HuH-7 (cell line): ENCODE measurements around the gene ZDHHC19.
"Not testable (repeated sequence)": the region's sequence is repeated elsewhere in the genome, so short reads cannot be mapped to it uniquely, and the experiment has no call there.

Source experiments
- DNase-seq: peaks from one replicate; pipeline ENCODE4 v3.0.0; 2011; ENCODE audit warnings: low spot score

Gene ZDHHC19, protein sequence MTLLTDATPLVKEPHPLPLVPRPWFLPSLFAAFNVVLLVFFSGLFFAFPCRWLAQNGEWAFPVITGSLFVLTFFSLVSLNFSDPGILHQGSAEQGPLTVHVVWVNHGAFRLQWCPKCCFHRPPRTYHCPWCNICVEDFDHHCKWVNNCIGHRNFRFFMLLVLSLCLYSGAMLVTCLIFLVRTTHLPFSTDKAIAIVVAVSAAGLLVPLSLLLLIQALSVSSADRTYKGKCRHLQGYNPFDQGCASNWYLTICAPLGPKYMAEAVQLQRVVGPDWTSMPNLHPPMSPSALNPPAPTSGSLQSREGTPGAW

DNA sequence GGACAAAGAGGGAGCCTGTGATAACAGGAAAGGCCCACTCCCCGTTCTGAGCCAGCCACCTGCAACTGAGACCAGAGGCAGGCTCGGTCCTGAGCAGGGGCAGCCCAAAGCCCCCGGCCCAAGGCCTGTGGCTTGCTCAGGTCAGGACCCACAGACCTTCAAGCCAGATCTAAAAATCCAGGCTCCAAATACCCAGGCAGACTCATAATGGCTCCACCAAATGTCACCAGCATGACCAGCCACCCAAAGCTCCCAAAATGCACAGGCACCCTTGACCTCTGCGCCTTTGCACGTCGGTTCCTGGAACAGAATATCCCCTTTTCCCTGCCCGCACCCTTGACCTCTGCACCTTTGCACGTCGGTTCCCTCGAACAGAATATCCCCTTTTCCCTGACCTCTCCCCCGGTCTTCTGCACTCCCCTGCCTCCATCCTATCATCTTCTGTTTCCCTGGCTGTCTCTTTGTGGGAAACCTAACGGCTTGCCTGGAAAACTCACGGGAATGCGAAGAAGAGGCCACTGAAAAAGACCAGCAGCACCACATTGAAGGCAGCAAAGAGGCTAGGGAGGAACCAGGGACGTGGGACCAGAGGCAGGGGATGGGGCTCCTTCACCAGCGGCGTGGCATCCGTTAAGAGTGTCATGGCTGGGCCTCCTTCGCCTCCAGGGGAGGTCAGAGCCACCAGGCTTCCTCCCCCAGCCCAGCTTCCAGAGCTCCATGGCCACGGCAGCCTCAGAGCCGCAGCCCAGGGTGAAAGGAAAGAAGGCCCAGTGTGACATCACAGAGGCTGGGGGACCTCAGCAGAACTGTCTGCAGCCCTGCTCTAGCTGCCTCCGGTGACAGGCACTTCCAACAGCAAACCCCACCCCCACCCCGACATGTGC is at the start of gene ZDHHC19:
TSS of gene ZDHHC19 (minus strand) at position 728 of the 884 bp plus-strand sequence. CDS start at position 643, 85 bp downstream.
- no peak for DNase-seq

DNA sequence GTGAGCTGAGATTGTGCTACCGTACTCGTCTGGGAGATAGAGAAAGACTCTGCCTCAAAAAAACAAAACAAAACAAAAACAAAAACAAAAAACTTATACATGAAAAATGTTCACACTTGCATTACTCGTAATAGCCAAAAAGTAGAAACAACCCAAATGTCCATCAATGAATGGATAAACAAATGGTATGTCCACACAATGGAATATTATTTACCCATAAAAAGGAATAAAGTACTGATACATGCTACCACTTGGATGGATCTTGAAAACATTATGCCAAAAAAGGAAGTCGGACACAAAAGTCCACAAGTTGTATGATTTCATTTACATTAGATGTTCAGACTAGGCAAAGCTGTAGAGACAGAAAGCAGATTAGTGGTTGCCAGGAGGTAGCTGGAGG is 49.6 kb upstream of the ZDHHC19 start:
- no peak for DNase-seq

DNA sequence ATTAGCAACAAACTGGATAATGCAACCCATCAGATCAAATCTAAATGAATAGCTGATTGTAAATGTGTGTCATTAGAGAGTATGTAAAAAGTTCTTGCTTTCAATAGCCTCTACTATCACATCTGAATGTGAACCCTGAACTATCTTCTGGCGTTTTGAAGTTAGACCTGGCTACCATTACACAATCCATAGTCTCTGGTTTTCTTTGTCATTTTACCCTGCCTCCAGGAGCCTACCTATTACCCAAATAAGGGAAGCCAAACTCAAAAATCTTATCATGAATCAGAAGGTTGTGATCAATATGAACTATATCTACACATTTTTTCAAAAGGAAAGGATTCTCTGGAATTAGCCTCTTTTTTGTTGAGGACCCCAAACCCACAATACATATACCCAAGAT is 44.6 kb upstream of the ZDHHC19 start:
- no peak for DNase-seq

DNA sequence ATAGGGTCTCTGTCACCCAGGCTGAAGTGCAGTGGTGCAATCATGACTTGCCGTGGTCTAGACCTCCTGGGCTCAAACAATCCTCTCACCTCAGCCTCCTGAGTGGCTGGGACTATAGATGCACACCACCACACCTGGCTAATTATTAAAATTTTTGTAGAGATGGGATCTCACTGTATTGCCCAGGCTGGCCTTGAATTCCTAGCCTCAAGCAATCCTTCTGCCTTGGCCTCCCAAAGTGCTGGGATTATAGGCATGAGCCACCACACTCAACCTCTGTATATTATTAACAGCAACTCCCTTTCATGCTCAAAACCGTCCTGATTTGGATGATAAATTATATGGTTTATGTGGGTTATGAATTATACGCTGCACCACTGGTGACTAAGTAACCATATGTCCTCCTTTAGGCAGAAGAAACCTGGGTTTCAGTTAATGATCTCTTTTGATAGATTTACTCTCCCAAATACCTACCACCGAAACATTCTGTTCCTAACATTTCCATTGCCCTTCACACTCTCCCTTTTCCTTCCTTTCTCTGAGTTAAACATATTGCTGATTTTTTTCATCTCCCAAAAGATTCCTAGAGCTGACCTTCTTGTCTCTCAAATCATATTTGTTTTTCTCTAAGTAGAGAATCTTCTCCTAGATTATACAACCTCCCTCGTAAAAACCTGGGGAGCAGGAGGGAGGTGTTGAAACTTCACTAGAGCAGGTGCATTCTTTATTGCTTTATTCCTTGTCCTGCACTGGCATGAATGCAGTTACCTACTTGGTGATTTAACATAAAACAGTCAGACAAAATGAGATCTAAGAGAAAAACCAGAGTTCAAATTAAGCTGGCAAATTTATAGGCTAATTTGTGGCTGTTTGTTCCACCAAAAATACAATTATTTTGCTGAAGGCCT is 43.4 kb upstream of the ZDHHC19 start:
- DNase-seq = no peak

DNA sequence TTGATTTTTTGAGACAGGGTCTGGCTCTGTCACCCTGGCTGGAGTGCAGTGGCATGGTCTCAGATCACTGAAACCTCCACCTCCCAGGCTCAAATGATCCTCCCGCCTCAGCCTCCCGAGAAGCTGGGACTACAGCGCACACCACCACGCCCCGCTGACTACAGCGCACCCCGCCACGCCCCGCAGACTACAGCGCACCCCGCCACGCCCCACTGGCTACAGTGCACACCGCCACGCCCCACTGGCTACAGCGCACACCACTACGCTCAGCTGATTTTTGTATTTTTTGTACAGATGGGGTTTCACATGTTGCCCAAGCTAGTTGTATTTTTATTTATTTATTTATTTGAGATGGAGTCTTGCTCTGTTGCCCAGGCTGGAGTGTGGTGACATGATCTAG is 40.7 kb upstream of the ZDHHC19 start:
- DNase-seq = no peak

DNA sequence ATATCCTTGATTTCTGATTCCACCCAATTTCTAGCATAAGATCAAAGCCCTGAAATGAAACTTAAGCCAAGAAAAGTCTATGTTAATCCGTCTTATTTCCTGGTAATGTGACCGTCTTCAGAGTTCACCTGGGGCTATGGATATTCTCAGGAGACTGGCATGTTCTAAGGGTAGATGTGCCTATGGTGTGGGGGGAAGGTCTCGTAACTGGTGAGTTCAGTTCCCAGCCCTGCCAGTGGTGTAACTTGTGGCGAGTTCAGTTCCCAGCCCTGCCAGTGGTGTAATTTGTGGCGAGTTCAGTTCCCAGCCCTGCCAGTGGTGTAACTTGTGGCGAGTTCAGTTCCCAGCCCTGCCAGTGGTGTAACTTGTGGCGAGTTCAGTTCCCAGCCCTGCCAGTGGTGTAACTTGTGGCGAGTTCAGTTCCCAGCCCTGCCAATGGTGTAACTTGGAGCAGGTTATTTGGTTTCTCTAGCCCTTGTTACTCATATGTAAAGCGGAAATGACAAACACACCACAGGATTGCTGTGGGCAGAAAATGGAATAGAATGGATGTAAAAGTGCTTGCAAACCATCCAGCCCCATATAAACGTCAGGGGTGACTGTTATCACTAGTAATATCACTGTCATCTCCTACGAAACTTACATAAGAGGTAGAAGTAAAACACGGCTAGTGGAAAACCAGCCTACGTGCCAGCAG is 35.6 kb upstream of the ZDHHC19 start:
- no peak for DNase-seq

DNA sequence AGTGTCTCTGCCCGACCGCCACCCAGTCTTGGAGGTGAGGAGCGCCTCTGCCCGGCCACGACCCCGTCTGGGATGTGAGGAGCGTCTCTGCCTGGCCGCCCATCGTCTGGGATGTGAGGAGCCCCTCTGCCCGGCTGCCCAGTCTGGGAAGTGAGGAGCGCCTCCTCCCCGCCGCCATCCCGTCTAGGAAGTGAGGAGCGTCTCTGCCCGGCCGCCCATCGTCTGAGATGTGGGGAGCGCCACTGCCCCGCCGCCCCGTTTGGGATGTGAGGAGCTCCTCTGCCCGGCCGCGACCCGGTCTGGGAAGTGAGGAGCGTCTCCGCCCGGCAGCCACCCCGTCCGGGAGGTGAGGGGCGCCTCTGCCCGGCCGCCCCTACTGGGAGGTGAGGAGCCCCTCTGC is 33.0 kb upstream of the ZDHHC19 start:
- DNase-seq = not testable (repeated sequence)

DNA sequence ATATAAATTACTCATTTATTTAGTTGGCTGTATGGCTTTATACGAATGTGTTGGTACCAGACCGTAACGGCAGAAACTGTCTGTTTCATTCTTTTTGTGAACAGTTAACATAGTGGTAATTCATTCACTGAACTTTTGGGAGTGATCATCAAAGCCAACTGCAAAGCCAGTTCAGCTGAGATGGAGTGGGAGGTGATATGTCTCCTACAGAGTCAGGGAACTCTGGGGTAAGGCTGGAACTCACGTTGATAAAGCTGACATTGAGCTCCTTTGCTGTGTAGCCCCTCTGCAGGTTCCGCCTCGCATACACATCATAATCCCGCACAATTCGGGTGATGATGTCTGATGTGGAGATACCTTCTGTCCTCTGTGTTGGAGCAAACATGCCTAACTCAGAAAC is 30.5 kb upstream of the ZDHHC19 start:
- no peak for DNase-seq

DNA sequence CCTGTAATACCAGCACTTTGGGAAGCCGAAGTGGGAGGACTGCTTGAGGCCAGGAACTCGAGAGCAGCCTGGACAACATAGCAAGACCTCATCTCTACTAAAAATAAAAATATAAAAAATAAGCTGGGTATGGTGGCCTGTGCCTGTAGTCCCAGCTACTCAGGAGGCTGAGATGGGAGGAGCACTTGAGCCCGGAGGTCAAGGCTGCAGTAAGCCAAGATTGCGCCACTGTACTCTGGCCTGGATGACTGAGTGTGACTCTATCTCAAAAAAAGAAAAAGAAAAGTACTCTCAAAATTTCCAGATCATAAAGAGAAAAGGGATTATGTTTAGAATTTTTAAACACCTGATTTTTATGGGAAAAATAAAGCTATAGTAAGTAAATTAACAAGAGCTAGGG is 29.2 kb upstream of the ZDHHC19 start:
- no peak for DNase-seq

DNA sequence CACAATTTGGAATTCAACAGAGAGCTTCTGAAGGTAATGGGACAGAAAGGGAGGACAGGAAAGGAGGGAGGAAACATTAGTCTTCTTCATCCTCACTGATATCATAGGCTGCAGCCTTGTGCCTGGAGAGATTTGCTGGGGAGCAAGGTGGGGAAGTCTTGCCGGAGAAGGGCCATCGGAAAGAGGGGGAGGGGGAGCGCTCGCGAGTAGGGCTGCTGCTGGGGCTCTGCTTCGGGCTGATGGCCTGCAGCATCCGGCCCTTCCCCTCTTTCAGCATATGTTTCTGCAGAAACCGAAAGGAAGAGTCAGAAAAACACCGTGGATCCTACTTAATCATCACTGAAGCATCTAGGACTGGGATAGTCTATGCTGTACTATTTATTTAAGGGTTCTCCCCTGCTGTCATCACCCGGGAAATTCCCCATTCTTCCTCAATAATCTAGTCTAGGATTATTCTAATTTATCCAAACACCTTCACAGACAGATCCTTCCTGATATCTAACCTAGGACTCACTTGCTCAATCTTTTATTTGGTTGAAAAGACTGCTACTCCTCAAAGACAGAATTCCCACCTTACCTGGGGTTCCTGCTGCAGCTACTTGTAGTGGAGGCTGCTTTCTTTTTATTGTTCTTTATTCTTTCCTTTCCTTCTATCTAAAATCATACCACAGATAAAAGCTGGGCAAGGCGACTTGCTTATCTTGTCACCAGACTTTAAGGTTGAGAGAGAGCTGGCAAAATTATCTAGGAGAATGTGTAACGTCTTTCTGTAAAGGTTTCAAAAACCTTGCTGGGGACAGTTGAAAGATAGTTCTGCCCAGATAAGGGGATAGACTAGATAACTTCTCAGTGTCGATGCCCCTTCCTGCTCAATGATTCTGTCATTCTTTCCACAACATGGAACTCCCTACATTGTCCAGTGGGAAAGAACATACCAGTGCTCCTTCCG is 27.7 kb upstream of the ZDHHC19 start:
- DNase-seq = no peak

DNA sequence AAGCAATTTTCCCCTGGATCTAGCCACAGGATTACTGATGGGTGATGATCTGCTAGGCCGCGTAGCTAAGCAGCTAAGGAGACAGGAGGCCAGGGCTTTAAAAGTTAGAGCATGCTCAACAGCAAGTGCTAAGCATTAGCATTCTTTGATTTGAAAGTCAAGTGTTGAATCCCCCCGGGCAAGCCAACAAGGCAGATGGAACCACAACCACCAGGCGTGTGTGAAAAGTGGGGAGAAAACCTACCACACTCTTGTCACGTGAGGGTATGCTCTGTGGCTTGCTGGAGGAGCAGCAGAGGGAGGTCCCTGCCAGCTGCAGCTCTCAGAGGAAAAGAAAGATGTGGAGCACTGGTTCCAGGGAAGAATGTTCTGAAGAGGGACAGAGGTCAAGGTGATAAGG is 26.0 kb upstream of the ZDHHC19 start:
- no peak for DNase-seq

DNA sequence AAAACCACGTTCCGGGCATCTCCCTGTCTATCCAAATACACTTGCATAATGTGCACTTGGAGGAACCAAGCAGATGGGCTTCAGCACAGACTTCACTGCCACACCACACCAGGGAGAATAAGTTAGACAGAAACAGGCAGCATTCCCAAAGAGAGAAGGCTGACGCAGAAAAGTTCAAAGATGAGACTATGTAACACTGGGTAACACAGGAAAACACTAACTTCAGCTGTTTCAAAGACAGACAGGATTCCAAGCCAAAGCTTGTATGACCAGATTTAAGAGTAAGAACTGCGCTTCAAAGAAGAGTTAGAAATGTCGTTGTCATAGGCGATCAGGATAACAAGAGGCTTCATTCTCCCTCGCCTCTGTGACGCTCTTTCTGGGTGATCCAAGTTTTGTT is 25.0 kb upstream of the ZDHHC19 start:
- DNase-seq = no peak

DNA sequence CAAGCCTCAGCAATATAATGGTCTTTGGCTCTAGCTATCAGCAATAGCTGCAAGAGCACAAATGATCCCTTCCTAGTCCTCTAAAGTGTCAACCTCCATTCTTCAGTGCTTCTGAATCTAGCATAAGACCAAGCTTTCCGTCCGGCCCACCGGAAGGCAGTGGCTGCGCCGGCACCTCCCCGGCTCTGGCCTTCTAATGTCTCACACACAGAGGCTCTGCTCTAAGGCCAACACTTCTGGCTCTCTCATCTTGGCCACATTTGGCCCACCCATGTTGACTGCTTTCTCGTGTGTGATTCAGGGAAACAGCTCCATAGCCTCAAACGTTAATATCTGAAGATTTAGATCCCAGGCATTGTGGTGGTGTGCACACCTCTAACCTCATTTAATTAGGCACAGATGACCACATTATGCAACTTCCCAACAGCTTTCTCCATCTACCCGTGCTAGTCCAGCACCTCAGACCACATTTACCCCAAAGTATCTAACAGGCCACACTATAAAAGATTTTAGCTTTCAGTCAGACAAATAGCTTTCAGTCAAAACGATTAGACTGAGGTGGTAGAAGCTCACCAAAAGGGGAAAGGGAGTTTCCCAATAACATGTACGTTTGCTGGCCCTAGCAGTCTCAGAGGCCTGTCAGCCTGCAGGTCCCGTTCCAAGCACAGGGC is 24.4 kb upstream of the ZDHHC19 start:
- DNase-seq = no peak

DNA sequence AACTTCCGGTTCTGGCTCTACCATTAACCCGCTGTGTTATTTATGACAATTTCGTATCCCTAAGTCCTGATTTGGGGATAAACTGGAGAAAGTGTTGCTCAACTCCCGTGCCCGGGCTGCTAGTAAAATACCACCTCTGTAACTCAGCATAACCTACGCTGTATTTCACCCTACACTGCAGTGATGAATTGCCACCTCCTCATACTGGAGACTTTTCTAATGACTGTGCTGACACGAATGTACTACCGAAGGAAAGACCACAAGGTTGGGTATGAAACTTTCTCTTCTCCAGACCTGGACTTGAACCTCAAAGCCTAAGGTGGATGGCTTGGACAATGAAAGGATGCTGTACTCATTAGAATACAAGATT is 21.7 kb upstream of the ZDHHC19 start:
- no peak for DNase-seq

DNA sequence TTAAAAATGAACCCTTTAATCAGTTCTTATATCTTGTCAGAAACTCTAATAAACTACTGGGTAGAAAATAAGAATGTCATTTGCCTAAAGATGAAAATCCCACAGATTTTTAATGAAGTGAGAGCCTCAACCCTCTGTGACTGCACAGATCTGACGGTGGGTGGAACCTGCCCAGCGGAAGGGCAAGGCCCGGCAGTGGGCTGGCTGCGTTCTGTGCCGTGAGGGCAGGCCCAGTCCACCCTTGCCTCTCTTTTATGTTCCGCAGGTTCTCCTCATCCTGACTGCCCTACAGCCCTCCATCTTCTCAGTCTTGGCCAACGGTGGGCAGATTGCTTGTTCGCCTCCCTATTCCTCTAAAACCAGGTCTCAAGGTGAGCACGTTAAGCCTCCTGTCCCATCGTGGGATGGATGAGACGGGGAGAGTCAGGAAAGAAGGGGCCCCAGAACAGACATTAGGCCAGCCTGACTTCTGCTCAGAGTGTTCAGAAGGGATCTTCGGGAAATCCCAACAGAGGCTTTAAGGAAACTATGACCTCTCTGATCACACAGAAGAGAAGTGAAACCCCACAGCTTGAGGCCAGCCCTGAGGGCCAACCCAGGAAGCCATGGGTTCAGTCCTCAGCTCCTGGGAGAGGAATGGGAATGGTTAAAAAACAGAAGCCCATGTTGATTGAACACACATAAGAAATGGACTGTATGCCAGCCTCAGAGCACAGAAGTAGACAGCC is 21.1 kb upstream of the ZDHHC19 start:
- no peak for DNase-seq

DNA sequence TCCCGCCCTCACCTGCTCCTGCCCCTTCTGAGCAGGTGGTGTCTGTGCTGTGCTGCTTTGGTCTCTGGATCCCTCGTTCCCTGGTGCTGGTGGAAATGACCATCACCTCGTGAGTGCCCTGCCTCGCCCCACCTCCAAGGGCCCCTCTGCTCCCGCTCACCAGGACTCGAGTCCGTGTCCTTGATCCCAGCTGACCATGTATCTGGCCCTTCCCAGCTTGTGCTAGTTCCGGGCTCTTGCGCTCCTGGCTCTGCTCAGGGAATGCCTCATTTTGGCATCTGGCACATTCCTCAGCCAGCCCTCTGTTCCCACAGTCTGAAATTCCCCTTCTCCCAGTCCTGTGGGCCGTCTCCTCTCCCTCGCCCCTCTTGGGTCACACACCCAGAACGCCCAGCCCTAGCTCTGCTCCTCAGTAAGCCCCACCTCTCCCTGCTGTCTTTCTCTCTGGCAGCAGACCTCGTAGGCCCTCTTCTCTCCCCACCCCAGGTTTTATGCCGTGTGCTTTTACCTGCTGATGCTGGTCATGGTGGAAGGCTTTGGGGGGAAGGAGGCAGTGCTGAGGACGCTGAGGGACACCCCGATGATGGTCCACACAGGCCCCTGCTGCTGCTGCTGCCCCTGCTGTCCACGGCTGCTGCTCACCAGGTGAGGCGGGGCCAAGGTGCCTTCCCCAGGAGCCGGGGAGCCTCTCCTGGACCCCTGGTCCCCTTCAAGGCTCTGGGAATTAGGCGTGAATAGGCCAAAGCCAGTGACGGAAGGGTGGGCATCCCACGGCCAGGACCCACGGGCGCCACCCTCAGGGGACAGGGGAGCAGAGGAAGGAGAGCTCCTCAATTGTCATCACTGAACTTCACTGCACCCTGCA is 16.7 kb upstream of the ZDHHC19 start:
- DNase-seq = no peak

DNA sequence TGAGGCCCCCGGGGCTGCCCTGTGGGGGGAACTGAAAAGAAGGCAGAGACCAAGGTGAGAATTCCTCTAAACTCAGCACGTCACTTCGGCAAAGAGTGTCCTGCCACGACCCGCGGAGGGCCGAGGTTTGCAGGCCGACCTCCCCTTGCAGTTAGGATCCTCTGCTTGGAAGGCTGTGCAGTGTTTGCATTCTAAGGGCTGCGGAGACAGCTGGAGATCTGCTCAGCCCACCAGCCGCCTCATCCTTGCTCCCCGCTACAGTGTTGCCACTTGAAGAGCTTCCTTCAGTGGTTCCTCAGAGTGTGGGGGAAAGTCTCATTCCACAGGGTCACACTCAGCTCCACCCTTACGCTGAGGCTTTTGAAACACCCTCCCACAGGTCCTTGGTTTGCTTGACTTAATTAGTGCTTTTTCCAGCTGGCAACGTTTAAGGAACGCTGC is 15.9 kb upstream of the ZDHHC19 start:
- DNase-seq = no peak

DNA sequence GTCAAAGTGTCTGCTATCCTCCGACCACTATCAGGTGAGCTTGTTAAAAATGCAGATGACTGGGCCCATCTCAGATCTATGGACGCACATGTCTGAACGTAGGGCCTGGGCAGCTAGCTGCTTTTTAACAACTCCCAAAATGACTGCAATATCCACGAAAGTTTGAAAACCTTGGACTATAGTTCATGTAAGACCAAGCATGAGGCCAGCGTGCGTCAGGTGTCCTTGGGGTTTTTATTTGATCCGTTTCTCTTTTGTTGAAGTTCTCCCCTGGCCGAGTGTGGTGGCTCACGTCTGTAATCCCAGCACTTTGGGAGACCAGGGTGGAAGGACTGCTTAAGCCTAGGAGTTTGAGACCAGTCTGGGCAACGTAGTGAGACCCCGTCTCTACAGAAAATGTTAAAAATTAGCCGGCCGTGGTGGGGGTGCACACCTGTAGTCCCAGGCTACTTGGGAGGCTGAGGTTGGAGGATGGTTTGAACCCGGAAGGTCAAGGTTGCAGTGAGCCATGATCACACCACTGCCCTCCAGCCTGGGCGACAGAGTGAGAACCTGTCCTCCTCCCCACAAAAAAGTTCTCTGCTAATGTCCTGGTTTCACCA is 14.7 kb upstream of the ZDHHC19 start:
- no peak for DNase-seq
